IPS-20b (cell line): ENCODE results near the gene LTBP2.

Experiments
- H3K27ac ChIP-seq: one replicate; pipeline ENCODE4 v1.5.1; 2013; ENCODE audit warnings: low read length
- H3K27me3 ChIP-seq: 2 replicates; pipeline ENCODE4 v1.6.1; 2013; ENCODE audit warnings: mild to moderate bottlenecking, low read length, inconsistent platforms; ENCODE audit not compliant: insufficient read depth
- H3K36me3 ChIP-seq: 2 replicates; pipeline ENCODE4 v1.6.1; 2013; ENCODE audit warnings: low read depth, mild to moderate bottlenecking, inconsistent platforms, low read length, moderate library complexity; ENCODE audit not compliant: insufficient read depth
- H3K4me1 ChIP-seq: 2 replicates; pipeline ENCODE4 v1.6.1; 2013; ENCODE audit warnings: mild to moderate bottlenecking, control low read depth, inconsistent platforms, low read length, moderate library complexity; ENCODE audit not compliant: insufficient read depth
- H3K4me3 ChIP-seq: 2 replicates; pipeline ENCODE4 v1.5.1; 2013; ENCODE audit warnings: mild to moderate bottlenecking, low read length, inconsistent platforms
- H3K9ac ChIP-seq: 2 replicates; pipeline ENCODE4 v1.6.1; 2013; ENCODE audit warnings: low read depth, mild to moderate bottlenecking, inconsistent platforms, low read length, moderate library complexity
- H3K9me3 ChIP-seq: 2 replicates; pipeline ENCODE4 v1.6.1; 2013; ENCODE audit warnings: mild to moderate bottlenecking, low read depth, low read length, inconsistent platforms; ENCODE audit not compliant: insufficient read depth

The LTBP2 gene

GRCh38 chr14:74649167-74649566 lies 37.1 kb upstream of the LTBP2 start:
- Histone ChIP-seq H3K27me3 (no peaks in the 10 kb centered on the region), H3K36me3 (no peaks in the 10 kb centered on the region), H3K27ac (no peak overlapping the region), H3K9ac (no peak overlapping the region), H3K9me3 (no peaks in the 10 kb centered on the region), H3K4me3 (no peak overlapping the region), H3K4me1 (0 out of 2 replicates have a peak, but pooled peaks cover 6% of the 10 kb centered on the region)

GRCh38 chr14:74648601-74649000 lies 36.6 kb upstream of the LTBP2 start:
- Histone ChIP-seq H3K4me3 (no peak overlapping the region), H3K27ac (no peak overlapping the region), H3K4me1 (0 out of 2 replicates have a peak, but pooled peaks cover 6% of the 10 kb centered on the region), H3K9me3 (no peaks in the 10 kb centered on the region), H3K27me3 (no peaks in the 10 kb centered on the region), H3K9ac (no peak overlapping the region), H3K36me3 (no peaks in the 10 kb centered on the region)

- H3K9ac ChIP-seq, result no peak overlapping the region
- 0 out of 2 replicates have a peak, but pooled peaks cover 6% of the 10 kb centered on the region for H3K4me1 ChIP-seq
- no peaks in the 10 kb centered on the region for H3K9me3 ChIP-seq
- H3K36me3 ChIP-seq, result no peaks in the 10 kb centered on the region
- no peak overlapping the region for H3K27ac ChIP-seq
- H3K4me3 ChIP-seq, result no peak overlapping the region
- no peaks in the 10 kb centered on the region for H3K27me3 ChIP-seq
These were observed 35.8 kb upstream of the LTBP2 start for GRCh38 chr14:74647678-74648461.

GRCh38 chr14:74647061-74647677 lies 35.1 kb upstream of the LTBP2 start:
- H3K4me3 ChIP-seq, result no peak overlapping the region
- no peaks in the 10 kb centered on the region for H3K9me3 ChIP-seq
- H3K27me3 ChIP-seq, result no peaks in the 10 kb centered on the region
- no peak overlapping the region for H3K27ac ChIP-seq
- no peaks in the 10 kb centered on the region for H3K36me3 ChIP-seq
- H3K9ac ChIP-seq, result no peak overlapping the region
- 0 out of 2 replicates have a peak, but pooled peaks cover 6% of the 10 kb centered on the region for H3K4me1 ChIP-seq

- Histone ChIP-seq H3K9me3 (no peaks in the 10 kb centered on the region), H3K4me1 (0 out of 2 replicates have a peak, but pooled peaks cover 6% of the 10 kb centered on the region), H3K27ac (no peak overlapping the region), H3K4me3 (no peak overlapping the region), H3K36me3 (no peaks in the 10 kb centered on the region), H3K9ac (no peak overlapping the region), H3K27me3 (no peaks in the 10 kb centered on the region)
These were observed 33.9 kb upstream of the LTBP2 start for GRCh38 chr14:74645756-74646470.

GRCh38 chr14:74645244-74645643 lies 33.2 kb upstream of the LTBP2 start:
- Histone ChIP-seq H3K4me1 (0 out of 2 replicates have a peak, but pooled peaks cover 6% of the 10 kb centered on the region), H3K27me3 (no peaks in the 10 kb centered on the region), H3K4me3 (no peak overlapping the region), H3K27ac (no peak overlapping the region), H3K36me3 (no peaks in the 10 kb centered on the region), H3K9me3 (no peaks in the 10 kb centered on the region), H3K9ac (no peak overlapping the region)

- Histone ChIP-seq H3K4me1 (no peaks in the 10 kb centered on the region), H3K27ac (no peak overlapping the region), H3K9ac (no peak overlapping the region), H3K9me3 (no peaks in the 10 kb centered on the region), H3K27me3 (no peaks in the 10 kb centered on the region), H3K36me3 (no peaks in the 10 kb centered on the region), H3K4me3 (no peak overlapping the region)
These were observed 29.8 kb upstream of the LTBP2 start for GRCh38 chr14:74641601-74642391.

- Histone ChIP-seq H3K4me3 (no peak overlapping the region), H3K27me3 (no peaks in the 10 kb centered on the region), H3K4me1 (no peaks in the 10 kb centered on the region)
These were observed 26.9 kb upstream of the LTBP2 start for GRCh38 chr14:74638966-74639365.

GRCh38 chr14:74638066-74638465 lies 26.0 kb upstream of the LTBP2 start:
- no peak overlapping the region for H3K9ac ChIP-seq

More at GRCh38 chr14:74638966-74639365, 26.9 kb upstream of the LTBP2 start:
- Histone ChIP-seq H3K9ac (no peak overlapping the region), H3K27ac (no peak overlapping the region), H3K36me3 (no peaks in the 10 kb centered on the region), H3K9me3 (no peaks in the 10 kb centered on the region)

GRCh38 chr14:74637178-74637550 lies 25.1 kb upstream of the LTBP2 start:
- Histone ChIP-seq H3K27me3 (no peaks in the 10 kb centered on the region), H3K27ac (no peak overlapping the region), H3K36me3 (no peaks in the 10 kb centered on the region), H3K4me3 (no peak overlapping the region), H3K9me3 (no peaks in the 10 kb centered on the region), H3K9ac (no peak overlapping the region), H3K4me1 (no peaks in the 10 kb centered on the region)

More at GRCh38 chr14:74638066-74638465, 26.0 kb upstream of the LTBP2 start:
- no peak overlapping the region for H3K4me3 ChIP-seq
- no peak overlapping the region for H3K27ac ChIP-seq
- no peaks in the 10 kb centered on the region for H3K27me3 ChIP-seq
- H3K4me1 ChIP-seq, result no peaks in the 10 kb centered on the region
- H3K36me3 ChIP-seq, result no peaks in the 10 kb centered on the region
- H3K9me3 ChIP-seq, result no peaks in the 10 kb centered on the region
